GM08714 (cell line): Measurements from ENCODE around the gene MUC5B.
"Not testable (repeated sequence)": the region's sequence is repeated elsewhere in the genome, so short reads cannot be mapped to it uniquely, and the experiment has no call there.

Experiments
- H3K4me3 ChIP-seq: fragments of 200-500 bp; sonication (Bioruptor generic); 2 replicates; pipeline ENCODE4 v1.5.1; 2014; ENCODE audit warnings: mild to moderate bottlenecking, low read length, inconsistent platforms
- ZNF274 ChIP-seq: IDR thresholded peaks from 2 replicates; pipeline ENCODE4 v1.6.1; 2012; ENCODE audit warnings: mild to moderate bottlenecking, low read depth, low read length

The MUC5B gene

DNA sequence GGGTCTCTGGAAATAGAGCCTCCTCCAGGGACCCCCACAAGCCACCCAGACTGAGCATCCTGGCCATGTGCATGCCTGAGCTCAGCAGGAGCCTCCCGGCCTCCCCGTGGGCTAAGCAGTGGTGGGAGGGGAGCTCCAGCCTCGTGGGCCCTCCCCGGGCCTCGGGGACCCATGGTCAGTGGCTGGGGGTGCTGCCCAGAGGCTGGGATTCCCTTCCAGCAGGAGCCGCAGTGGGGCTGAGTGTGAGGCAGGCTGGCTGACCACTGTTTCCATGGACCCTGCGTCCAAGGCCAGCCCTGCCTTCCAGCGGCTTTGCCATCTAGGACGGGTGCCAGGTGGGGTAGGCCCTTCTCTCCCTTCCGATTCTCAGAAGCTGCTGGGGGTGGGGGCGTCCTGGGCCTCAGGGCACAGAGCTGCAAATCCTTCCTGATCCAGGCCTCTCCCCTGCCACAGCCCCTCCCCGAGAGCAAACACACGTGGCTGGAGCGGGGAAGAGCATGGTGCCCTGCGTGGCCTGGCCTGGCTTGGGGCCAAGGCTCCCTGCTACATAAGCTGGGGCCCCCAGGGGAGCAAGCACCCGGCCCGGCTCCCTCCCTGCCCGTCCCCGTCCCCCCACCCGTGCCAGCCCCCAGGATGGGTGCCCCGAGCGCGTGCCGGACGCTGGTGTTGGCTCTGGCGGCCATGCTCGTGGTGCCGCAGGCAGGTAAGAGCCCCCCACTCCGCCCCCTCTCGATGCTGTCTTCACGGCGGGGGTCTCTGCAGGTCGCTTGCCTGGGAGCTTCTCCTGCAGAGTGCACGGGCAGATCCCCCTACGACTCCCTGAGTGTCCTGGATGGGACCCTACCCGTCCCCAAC lies at the start of gene MUC5B:
MUC5B (plus strand) TSS at position 576 of the 855 bp plus-strand sequence; CDS start at position 634, 58 bp downstream.
- TF ChIP-seq ZNF274, result no peak
- no peak within 1 kb of the TSS for H3K4me3 ChIP-seq

GRCh38 chr11:1173396-1173795 lies 49.5 kb upstream of the MUC5B start:
- not testable (repeated sequence) for H3K4me3 ChIP-seq

DNA sequence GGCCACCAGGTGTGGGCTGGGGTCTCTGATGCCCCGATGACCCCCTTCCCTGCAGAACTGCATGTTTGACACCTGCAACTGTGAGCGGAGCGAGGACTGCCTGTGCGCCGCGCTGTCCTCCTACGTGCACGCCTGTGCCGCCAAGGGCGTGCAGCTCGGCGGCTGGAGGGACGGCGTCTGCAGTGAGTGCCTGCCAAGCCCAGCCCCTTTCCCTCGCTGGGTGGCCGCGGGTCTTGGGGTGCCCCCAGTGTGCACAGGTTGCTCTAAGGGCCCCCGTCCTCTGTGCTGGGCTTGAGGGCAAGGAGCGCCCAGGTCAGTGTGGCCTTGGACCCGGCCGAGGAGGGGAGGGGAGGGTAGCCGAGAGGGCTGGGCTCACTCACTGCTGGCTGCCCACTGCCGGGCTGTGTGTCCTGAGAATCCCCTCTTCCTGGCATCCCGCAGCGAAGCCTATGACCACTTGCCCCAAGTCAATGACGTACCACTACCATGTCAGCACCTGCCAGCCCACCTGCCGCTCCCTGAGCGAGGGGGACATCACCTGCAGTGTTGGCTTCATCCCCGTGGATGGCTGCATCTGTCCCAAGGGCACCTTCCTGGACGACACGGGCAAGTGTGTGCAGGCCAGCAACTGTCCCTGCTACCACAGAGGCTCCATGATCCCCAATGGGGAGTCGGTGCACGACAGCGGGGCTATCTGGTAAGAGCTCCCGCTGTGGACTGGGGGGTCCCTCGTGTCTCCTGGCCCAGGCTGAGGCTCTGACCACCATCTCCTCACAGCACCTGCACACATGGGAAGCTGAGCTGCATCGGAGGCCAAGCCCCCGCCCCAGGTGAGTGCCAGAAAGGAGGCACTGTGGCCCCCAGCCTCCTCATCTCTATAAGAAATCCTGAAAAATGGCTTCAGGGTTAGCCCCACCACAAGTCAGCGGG lies 48.2 kb upstream of the MUC5B start:
- H3K4me3 ChIP-seq, result no peak overlapping the region
- no peak for TF ChIP-seq ZNF274

DNA sequence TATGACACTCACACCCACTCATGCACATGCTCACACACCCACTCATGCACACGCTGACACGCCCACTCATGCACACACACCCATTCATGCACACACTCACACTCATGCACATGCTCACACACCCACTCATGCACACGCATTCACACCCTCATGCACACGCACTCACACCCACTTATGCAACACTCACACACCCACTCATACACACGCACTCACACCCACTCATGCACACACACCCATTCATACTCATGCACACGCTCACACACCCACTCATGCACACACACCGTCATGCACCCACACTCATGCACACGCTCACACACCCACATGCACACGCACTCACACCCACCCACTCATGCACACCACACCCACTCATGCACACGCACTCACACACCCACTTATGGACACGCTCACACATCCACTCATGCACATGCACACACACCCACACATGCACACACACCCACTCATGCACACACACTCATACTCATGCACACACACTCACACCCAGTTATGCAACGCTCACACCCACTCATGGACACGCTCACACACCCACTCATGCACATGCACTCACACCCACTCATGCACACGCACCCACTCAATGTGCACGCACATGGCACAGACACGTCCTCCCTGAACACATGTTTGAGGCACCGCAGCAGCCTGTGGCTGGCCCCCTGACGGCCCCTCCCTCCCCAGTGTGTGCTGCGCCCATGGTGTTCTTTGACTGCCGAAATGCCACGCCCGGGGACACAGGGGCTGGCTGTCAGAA lies 47.2 kb upstream of the MUC5B start:
- H3K4me3 ChIP-seq, result no peak overlapping the region
- no peak for TF ChIP-seq ZNF274

GRCh38 chr11:1176224-1177019 lies 46.4 kb upstream of the MUC5B start:
- H3K4me3 ChIP-seq, result no peak overlapping the region

DNA sequence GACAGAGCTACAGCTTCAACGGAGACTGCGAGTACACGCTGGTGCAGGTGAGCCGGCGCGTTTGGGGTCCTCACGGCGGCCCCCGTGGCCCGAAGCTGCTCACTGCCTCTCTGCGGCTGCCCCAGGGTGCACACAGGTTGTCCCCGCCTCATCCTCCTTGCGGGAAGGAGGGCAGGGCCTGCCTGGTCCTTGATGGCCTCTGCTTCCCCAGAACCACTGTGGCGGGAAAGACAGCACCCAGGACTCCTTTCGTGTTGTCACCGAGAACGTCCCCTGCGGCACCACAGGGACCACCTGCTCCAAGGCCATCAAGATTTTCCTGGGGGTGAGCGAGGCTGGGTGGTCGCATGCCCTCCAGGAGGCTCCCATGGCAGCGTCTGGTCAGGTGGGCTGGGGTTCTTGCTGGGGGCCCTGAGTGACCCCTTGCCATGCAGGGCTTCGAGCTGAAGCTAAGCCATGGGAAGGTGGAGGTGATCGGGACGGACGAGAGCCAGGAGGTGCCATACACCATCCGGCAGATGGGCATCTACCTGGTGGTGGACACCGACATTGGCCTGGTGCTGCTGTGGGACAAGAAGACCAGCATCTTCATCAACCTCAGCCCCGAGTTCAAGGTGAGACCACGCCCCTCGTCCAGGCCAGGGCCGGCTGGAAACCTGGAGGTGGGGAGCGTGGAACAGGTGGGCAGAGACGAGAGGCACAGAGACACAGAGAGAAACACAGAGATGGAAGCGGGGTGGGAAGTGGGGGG lies 45.7 kb upstream of the MUC5B start:
- no peak for TF ChIP-seq ZNF274
- H3K4me3 ChIP-seq, result no peak overlapping the region

More at GRCh38 chr11:1176224-1177019, 46.4 kb upstream of the MUC5B start:
- TF ChIP-seq ZNF274, result no peak

DNA sequence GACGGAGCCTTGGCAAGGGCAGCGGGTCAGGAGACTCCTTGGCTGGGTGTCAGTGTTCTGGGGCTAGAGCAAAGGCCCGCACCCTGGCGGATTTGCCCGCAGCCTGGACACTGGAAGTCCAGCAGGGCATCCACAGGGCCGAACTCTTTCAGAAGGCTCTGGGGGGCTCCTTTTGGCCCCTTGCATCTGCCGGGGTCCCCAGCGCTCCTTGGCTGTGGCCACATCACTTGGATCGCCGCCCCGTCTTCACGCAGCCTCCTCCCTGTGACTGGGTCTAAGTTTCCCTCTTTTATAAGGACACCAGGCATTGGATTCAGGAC lies 45.1 kb upstream of the MUC5B start:
- H3K4me3 ChIP-seq, result no peak overlapping the region
- no peak for TF ChIP-seq ZNF274

GRCh38 chr11:1178201-1178885 lies 44.5 kb upstream of the MUC5B start:
- TF ChIP-seq ZNF274, result no peak
- H3K4me3 ChIP-seq, result no peak overlapping the region

- no peak overlapping the region for H3K4me3 ChIP-seq
- TF ChIP-seq ZNF274, result no peak
Observed at GRCh38 chr11:1178906-1179305, 44.0 kb upstream of the MUC5B start.

DNA sequence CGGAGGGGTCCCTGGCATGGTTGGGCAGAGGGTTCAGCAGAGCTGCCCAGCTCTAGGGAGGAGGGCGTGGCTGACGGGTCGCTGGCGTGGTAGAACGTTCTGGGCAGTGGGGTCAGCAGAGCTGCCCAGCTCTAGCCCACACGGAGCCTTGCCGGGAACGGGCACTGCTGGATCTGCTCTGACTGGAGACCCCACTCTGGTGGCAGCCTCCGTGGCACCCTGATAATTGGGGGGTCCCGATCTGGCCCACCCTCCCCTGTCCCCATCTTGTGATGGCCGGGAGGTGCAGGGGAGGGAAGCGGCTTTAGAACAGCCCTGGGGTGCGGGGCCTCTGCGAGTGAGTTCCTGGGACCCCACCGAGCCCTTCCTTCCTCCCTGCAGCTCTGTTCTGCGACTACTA lies 43.2 kb upstream of the MUC5B start:
- no peak overlapping the region for H3K4me3 ChIP-seq
- no peak for TF ChIP-seq ZNF274

DNA sequence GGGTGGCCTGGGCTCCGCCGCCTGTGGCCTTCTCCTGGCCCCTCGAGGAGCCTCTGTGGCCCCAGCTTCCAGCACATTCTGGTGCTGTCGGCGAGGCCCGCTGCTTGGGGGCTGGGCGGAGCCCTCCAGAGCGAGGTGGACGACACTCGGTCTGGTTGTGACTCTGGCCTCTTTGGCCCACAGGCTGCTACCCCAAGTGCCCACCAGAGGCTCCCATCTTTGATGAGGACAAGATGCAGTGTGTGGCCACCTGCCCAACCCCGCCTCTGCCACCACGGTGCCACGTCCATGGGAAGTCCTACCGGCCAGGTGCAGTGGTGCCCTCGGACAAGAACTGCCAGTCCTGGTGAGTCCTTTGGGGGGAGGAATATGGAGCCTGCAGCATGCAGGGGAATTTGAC lies 42.7 kb upstream of the MUC5B start:
- TF ChIP-seq ZNF274, result no peak

DNA sequence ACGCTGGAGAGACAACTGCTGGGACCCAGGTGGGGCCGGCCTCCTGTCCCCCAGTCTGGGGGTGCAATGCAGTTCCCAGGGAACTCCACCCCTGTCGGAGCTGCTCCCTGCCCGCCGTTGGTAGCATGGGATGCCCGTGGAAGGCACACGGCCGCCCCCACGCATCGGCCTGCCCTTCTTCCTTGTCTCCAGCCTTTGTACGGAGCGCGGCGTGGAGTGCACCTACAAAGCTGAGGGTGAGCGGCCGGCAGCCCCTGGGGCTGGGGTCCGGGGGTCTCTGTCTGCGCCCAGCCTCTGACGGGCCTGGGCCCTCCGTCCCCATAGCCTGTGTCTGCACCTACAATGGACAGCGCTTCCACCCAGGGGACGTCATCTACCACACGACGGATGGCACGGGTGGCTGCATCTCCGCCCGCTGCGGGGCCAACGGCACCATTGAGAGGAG lies 41.9 kb upstream of the MUC5B start:
- no peak for TF ChIP-seq ZNF274
- H3K4me3 ChIP-seq, result no peak overlapping the region

More for the DNA sequence above, 42.7 kb upstream of the MUC5B start:
- H3K4me3 ChIP-seq, result no peak overlapping the region
